BLaER1 treated with 17β-estradiol and CSF1 and Interleukin-3, amounts not matched to agents 10 nM and 100 nM (cell line): ENCODE measurements around the gene CRELD2.

Source experiments
- H3K27ac ChIP-seq, 11 experiments: shearing (Covaris generic); formaldehyde crosslinking; 2 replicates each; pipeline ENCODE4 v1.8.1; 2022
- H3K27me3 ChIP-seq, 11 experiments: shearing (Covaris generic); formaldehyde crosslinking; 2 replicates each; pipeline ENCODE4 v1.8.1; 2022
- H3K36me3 ChIP-seq, 11 experiments: shearing (Covaris generic); formaldehyde crosslinking; 2 replicates each; pipeline ENCODE4 v1.8.1; 2022
- H3K4me1 ChIP-seq, 10 experiments: shearing (Covaris generic); formaldehyde crosslinking; 2 replicates each; pipeline ENCODE4 v1.8.1; 2022
- H3K4me2 ChIP-seq, 11 experiments: shearing (Covaris generic); formaldehyde crosslinking; 2 replicates each; pipeline ENCODE4 v1.8.1; 2022
- H3K4me3 ChIP-seq, 10 experiments: shearing (Covaris generic); formaldehyde crosslinking; 2 replicates each; pipeline ENCODE4 v1.8.1; 2022
- H3K9ac ChIP-seq, 11 experiments: shearing (Covaris generic); formaldehyde crosslinking; 2 replicates each; pipeline ENCODE4 v1.8.1; 2022
- H3K9me3 ChIP-seq, 11 experiments: shearing (Covaris generic); formaldehyde crosslinking; replicated peaks in 1 of 11; 2 replicates each; pipeline ENCODE4 v1.8.1; 2022
- H4K20me1 ChIP-seq, 11 experiments: shearing (Covaris generic); formaldehyde crosslinking; 2 replicates each; pipeline ENCODE4 v1.8.1; 2022
- Cebpa-rat ChIP-seq, 11 experiments: shearing (Covaris generic); IDR thresholded peaks; 2 replicates each; pipeline ENCODE4 v1.8.1; 2022

Gene CRELD2

GRCh38 chr22:49928185-49928495 lies 9.7 kb downstream of the CRELD2 start:
- Histone ChIP-seq H3K36me3 (peaks cover 0 to 16% (median 0%) of the 10 kb centered on the region in 11 experiments; a peak in 2 of 22 replicates), H3K27ac (no peak overlapping the region), H3K4me3 (no peak overlapping the region), H3K27me3 (no peaks in the 10 kb centered on the region), H3K4me1 (peaks cover 65 to 96% (median 93%) of the 10 kb centered on the region in 10 experiments), H3K4me2 (peak overlapping the region in 8 of 11 experiments; percentile 35 to 99 (median 92); a peak in 14 of 22 replicates), H4K20me1 (peaks cover 0 to 62% (median 0%) of the 10 kb centered on the region in 11 experiments; a peak in 6 of 22 replicates), H3K9ac (peak overlapping the region in 2 of 11 experiments; percentile 15 to 37; a peak in 2 of 22 replicates), H3K9me3 (no peaks in the 10 kb centered on the region)
- no peak for TF ChIP-seq Cebpa-rat (IDR thresholded peaks at IDR 0.05)

- Histone ChIP-seq H3K27ac (no peak overlapping the region), H3K4me1 (peaks cover 65 to 96% (median 93%) of the 10 kb centered on the region in 10 experiments), H3K9ac (no peak overlapping the region), H3K27me3 (no peaks in the 10 kb centered on the region), H4K20me1 (peaks cover 0 to 61% (median 0%) of the 10 kb centered on the region in 11 experiments; a peak in 6 of 22 replicates), H3K9me3 (no peaks in the 10 kb centered on the region), H3K4me3 (no peak overlapping the region), H3K4me2 (peak overlapping the region in 10 of 11 experiments; percentile 19 to 100 (median 96); a peak in 19 of 22 replicates), H3K36me3 (peaks cover 0 to 16% (median 0%) of the 10 kb centered on the region in 11 experiments; a peak in 2 of 22 replicates)
- TF ChIP-seq Cebpa-rat (IDR thresholded peaks at IDR 0.05) = no peak
Observed at GRCh38 chr22:49928555-49929210, 10.2 kb downstream of the CRELD2 start.

- TF ChIP-seq Cebpa-rat (IDR thresholded peaks at IDR 0.05) = no peak
- Histone ChIP-seq H3K4me2 (peak overlapping the region; percentile 89 to 100 (median 96)), H3K36me3 (peaks cover 0 to 10% (median 0%) of the 10 kb centered on the region in 11 experiments; a peak in 2 of 22 replicates), H3K27ac (peak overlapping the region in 8 of 11 experiments; percentile 38 to 88 (median 72); a peak in 16 of 22 replicates), H3K4me1 (peaks cover 65 to 96% (median 93%) of the 10 kb centered on the region in 10 experiments), H4K20me1 (peaks cover 0 to 53% (median 0%) of the 10 kb centered on the region in 11 experiments; a peak in 6 of 22 replicates), H3K9ac (peak overlapping the region in 9 of 11 experiments; percentile 9 to 77 (median 52); a peak in 15 of 22 replicates), H3K9me3 (no peaks in the 10 kb centered on the region), H3K4me3 (peak overlapping the region in 8 of 10 experiments; percentile 6 to 54 (median 24); a peak in 9 of 20 replicates), H3K27me3 (no peaks in the 10 kb centered on the region)
Observed at GRCh38 chr22:49929211-49929979, 11.0 kb downstream of the CRELD2 start.

DNA sequence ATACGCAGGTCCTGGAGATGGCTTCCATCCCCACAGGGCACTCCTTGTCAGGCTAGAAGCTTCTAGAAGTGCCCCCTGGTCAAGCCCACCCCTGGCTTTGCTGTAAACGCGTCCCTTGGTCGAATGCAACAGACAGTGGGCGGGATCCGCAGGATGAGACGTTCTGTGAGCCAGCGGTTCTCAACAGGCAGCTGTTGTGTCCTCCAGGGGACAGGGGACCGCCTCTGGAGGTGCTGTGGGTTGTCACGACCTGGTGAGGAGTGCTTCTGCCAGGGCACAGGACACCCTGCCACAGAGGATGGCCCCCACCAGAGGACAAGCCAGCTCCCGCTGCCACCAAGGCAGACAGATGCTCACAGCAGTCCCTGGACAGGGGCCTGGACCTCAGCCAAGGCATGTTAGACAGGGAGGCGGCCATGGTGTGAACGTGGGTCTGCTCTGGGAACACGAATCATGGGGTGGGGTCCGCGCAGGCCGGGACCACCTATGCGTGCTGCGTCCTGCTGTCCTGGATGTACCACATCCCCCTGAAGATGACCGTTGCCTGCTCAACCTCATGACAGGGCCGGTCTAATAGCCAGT lies 11.7 kb downstream of the CRELD2 start:
- H3K9ac ChIP-seq = peak overlapping the region in 8 of 11 experiments; percentile 14 to 77 (median 62); a peak in 17 of 22 replicates
- no peaks in the 10 kb centered on the region for H3K27me3 ChIP-seq
- peak overlapping the region; percentile 89 to 100 (median 96) for H3K4me2 ChIP-seq
- peaks cover 0 to 9% (median 0%) of the 10 kb centered on the region in 11 experiments; a peak in 2 of 22 replicates for H3K36me3 ChIP-seq
- peak overlapping the region in 6 of 10 experiments; percentile 6 to 44 (median 20); a peak in 6 of 20 replicates for H3K4me3 ChIP-seq
- TF ChIP-seq Cebpa-rat (IDR thresholded peaks at IDR 0.05) = no peak
- peaks cover 0 to 51% (median 0%) of the 10 kb centered on the region in 11 experiments; a peak in 6 of 22 replicates for H4K20me1 ChIP-seq
- H3K4me1 ChIP-seq = peaks cover 59 to 96% (median 93%) of the 10 kb centered on the region in 10 experiments
- H3K9me3 ChIP-seq = no peaks in the 10 kb centered on the region
- H3K27ac ChIP-seq = peak overlapping the region in 8 of 11 experiments; percentile 38 to 88 (median 72); a peak in 18 of 22 replicates

- H3K9ac ChIP-seq = peak overlapping the region in 10 of 11 experiments; percentile 23 to 77 (median 56); a peak in 17 of 22 replicates
- H3K27ac ChIP-seq = peak overlapping the region in 10 of 11 experiments; percentile 44 to 88 (median 71); a peak in 20 of 22 replicates
- peak overlapping the region in 6 of 10 experiments; percentile 16 to 44 (median 29); a peak in 8 of 20 replicates for H3K4me3 ChIP-seq
- peaks cover 0 to 9% (median 0%) of the 10 kb centered on the region in 11 experiments; a peak in 2 of 22 replicates for H3K36me3 ChIP-seq
- H4K20me1 ChIP-seq = peaks cover 0 to 44% (median 0%) of the 10 kb centered on the region in 11 experiments; a peak in 6 of 22 replicates
- H3K4me2 ChIP-seq = peak overlapping the region; percentile 89 to 100 (median 96)
- TF ChIP-seq Cebpa-rat (IDR thresholded peaks at IDR 0.05) = peak in 3 of 11 experiments; percentile 12 to 64 (median 38); a peak in 4 of 22 replicates
- no peaks in the 10 kb centered on the region for H3K27me3 ChIP-seq
- peaks cover 52 to 88% (median 86%) of the 10 kb centered on the region in 10 experiments for H3K4me1 ChIP-seq
- H3K9me3 ChIP-seq = no peaks in the 10 kb centered on the region
Observed at GRCh38 chr22:49930596-49931412, 12.4 kb downstream of the CRELD2 start.

GRCh38 chr22:49933236-49934159 lies 15.1 kb downstream of the CRELD2 start:
- Histone ChIP-seq H3K4me2 (peak overlapping the region; percentile 89 to 100 (median 96)), H3K36me3 (no peaks in the 10 kb centered on the region), H4K20me1 (peaks cover 0 to 23% (median 0%) of the 10 kb centered on the region in 11 experiments; a peak in 5 of 22 replicates), H3K27me3 (no peaks in the 10 kb centered on the region), H3K4me1 (peaks cover 70 to 91% (median 86%) of the 10 kb centered on the region in 10 experiments), H3K27ac (peak overlapping the region; percentile 70 to 99 (median 88)), H3K4me3 (peak overlapping the region; percentile 53 to 76 (median 63); a peak in 19 of 20 replicates), H3K9me3 (no peaks in the 10 kb centered on the region), H3K9ac (peak overlapping the region; percentile 67 to 100 (median 80))
- no peak for TF ChIP-seq Cebpa-rat (IDR thresholded peaks at IDR 0.05)
